Brain microvascular endothelial cell (primary cell): Measurements from ENCODE around the gene LRRC9.

Source experiments
- DNase-seq: peaks from one replicate; pipeline ENCODE4 v3.0.0-alpha.2; 2020
- H3K27ac ChIP-seq: fragments of 250-450 bp; sonication (Bioruptor Pico); 2 replicates; pipeline ENCODE4 v1.5.1; 2020; ENCODE audit warnings: mild to moderate bottlenecking, moderate library complexity
- H3K27me3 ChIP-seq: fragments of 250-450 bp; sonication (Bioruptor Pico); replicated peaks from 2 replicates; pipeline ENCODE4 v1.5.1; 2020; ENCODE audit warnings: mild to moderate bottlenecking
- H3K36me3 ChIP-seq: fragments of 250-450 bp; sonication (Bioruptor Pico); replicated peaks from 2 replicates; pipeline ENCODE4 v1.5.1; 2020; ENCODE audit warnings: mild to moderate bottlenecking
- H3K4me3 ChIP-seq: 2 replicates; pipeline ENCODE4 v1.5.1; 2011; ENCODE audit warnings: low read depth, mild to moderate bottlenecking, control low read depth, low read length, moderate library complexity
- CTCF ChIP-seq: IDR thresholded peaks from 2 replicates; pipeline ENCODE4 v1.5.1; 2011; ENCODE audit warnings: low read depth, mild to moderate bottlenecking, moderate library complexity, low read length, control low read depth, inconsistent platforms; ENCODE audit errors: missing control alignments
- in situ Hi-C: cut with HindIII; loops from 2 replicates; pipeline ENCODE4 v1.10.0; 2017; ENCODE audit warnings: low sequenced_read_pairs, low pct_ligation_motif_present

LRRC9 gene

GRCh38 chr14:60085085-60085484 is 165.1 kb downstream of the LRRC9 start:
- Histone ChIP-seq H3K27me3 (no peaks in the 10 kb centered on the region), H3K27ac (no peak overlapping the region), H3K4me3 (no peak overlapping the region), H3K36me3 (no peaks in the 10 kb centered on the region)
- TF ChIP-seq CTCF, result no peak
- no peak for DNase-seq
- in situ Hi-C loops, result no loop called here

GRCh38 chr14:60085693-60086092 is 165.7 kb downstream of the LRRC9 start:
- no peaks in the 10 kb centered on the region for H3K27me3 ChIP-seq
- H3K27ac ChIP-seq, result no peak overlapping the region
- no peaks in the 10 kb centered on the region for H3K36me3 ChIP-seq
- in situ Hi-C loops, result no loop called here
- no peak for DNase-seq
- H3K4me3 ChIP-seq, result no peak overlapping the region
- no peak for TF ChIP-seq CTCF

GRCh38 chr14:60087668-60088067 is 167.7 kb downstream of the LRRC9 start:
- in situ Hi-C loops, result no loop called here
- no peak for DNase-seq

GRCh38 chr14:60089221-60089620 is 169.3 kb downstream of the LRRC9 start:
- Histone ChIP-seq H3K36me3 (no peaks in the 10 kb centered on the region), H3K4me3 (no peak overlapping the region), H3K27ac (no peak overlapping the region), H3K27me3 (no peaks in the 10 kb centered on the region)
- TF ChIP-seq CTCF, result no peak
- no peak for DNase-seq
- in situ Hi-C loops, result no loop called here

More at GRCh38 chr14:60087668-60088067, 167.7 kb downstream of the LRRC9 start:
- no peak for TF ChIP-seq CTCF
- Histone ChIP-seq H3K27ac (no peak overlapping the region), H3K36me3 (no peaks in the 10 kb centered on the region), H3K27me3 (no peaks in the 10 kb centered on the region), H3K4me3 (no peak overlapping the region)

- Histone ChIP-seq H3K27me3 (no peaks in the 10 kb centered on the region), H3K36me3 (no peaks in the 10 kb centered on the region), H3K4me3 (peak overlapping the region; percentile 86), H3K27ac (peak overlapping the region; percentile 96)
- TF ChIP-seq CTCF, result no peak
- in situ Hi-C loops, result no loop called here
- peak; percentile 49 for DNase-seq
These were observed 171.0 kb downstream of the LRRC9 start for GRCh38 chr14:60090864-60091519.
